Left cardiac atrium (tissue), 4 donors: ENCODE measurements around the gene ZNF667. TPM values are rescaled to one million over a fixed set of nuclear protein-coding genes. Genes with fewer than 3 reads are reported as not detected.
A peak's percentile ranks its signal among the peaks of the same experiment; 100 is the strongest.

Experiments
- ATAC-seq, 2 donors: fragments of 200-7000 bp; cut with Tn5 transposase; one replicate each; pipeline ENCODE4 v1.9.1; 2020; ENCODE audit warnings: mild to moderate bottlenecking in 2 of 2, moderate library complexity in 2 of 2
- DNase-seq: peaks from one replicate; pipeline ENCODE4 v3.0.0-alpha.2; 2020
- intact Hi-C, 2 donors: fragments of 100-400 bp; cut with DNase I; formaldehyde crosslinking; loops; one replicate each; pipeline versions ENCODE4 v1.14.1 to v1.15.1; 2022 to 2023
- long read RNA-seq: library from polyadenylated mRNA; unstranded; transcript quantifications from one replicate; pipeline ENCODE4 v2.0.0, GENCODE V29; 2021
- total RNA-seq, 2 donors: library from RNA; stranded (reverse); fragmentation: NEBNext Ultra II Directional; extraction: Animal tissue kit (Norgen Biotek cat#: 25700); gene quantifications; one replicate each; pipeline ENCODE4 v1.2.1, GENCODE V29; 2021
- donor health status: DM: no; HTN: yes; CAD: no.
- donor health status: DM: no; HTN: yes; CAD: no; lungs with severe emphysema.
- donor health status: DM: yes; HTN: yes; CAD: no.
- donor health status: Dilated cardiomyopathy.

ZNF667 gene
- total RNA-seq, result 1 to 10 TPM; 4.0 to 4.9 TPM
- long read RNA-seq, partial matches to known transcripts, result 0 of 3 reads
- long read RNA-seq, other reads (novel, unspliced or antisense), result 1 of 3 reads

DNA sequence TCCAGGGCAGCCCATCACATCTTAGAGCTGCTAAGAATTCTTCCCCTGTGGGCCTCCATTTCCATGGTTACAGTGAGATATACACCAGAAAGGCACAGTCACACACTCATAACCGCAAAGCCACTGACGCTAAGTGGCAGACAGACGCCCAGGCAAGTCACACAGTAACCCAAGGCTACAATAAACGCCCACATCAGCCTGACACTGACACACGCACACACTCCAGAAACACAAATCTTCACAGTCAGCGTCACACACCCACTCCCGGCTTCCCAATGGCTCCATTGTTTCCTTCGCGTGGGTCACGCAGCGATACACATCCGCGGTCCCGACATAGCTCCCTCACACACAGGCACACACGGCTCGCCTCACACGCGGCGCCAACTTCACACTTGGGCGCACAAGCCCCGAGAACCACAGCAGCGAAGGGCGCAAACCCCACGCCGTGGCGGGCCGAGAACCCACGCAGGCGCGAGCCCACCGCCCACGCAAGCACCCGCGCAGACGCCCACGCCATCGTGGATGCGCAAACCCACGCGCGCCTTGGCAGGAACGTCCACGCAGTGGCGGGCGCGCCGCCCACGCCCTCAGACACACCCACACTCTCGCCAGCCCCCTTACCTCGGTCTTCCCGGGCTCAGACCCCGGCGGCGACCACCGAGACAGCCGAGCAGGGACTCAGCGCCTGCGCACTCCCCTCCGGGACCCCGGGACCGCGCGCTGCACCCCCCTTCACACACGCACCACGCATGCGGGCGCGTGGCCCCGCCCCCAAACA is at the start of gene ZNF667:
TSS of gene ZNF667 (minus strand) at position 695 of the 778 bp plus-strand sequence. CDS start 14,975 bp downstream, outside the sequence.
- ATAC-seq (peak; percentile 1 to 3), DNase-seq (peak; percentile 36)
- intact Hi-C loops, result no loop called here

GRCh38 chr19:56525214-56525860 is 48.2 kb upstream of the ZNF667 start:
- intact Hi-C loops, result no loop called here
- ATAC-seq (no peak), DNase-seq (no peak)

- ATAC-seq, result no peak
- DNase-seq, result no peak
- intact Hi-C loops, result no loop called here
These were observed 31.2 kb upstream of the ZNF667 start for GRCh38 chr19:56508290-56508778.

DNA sequence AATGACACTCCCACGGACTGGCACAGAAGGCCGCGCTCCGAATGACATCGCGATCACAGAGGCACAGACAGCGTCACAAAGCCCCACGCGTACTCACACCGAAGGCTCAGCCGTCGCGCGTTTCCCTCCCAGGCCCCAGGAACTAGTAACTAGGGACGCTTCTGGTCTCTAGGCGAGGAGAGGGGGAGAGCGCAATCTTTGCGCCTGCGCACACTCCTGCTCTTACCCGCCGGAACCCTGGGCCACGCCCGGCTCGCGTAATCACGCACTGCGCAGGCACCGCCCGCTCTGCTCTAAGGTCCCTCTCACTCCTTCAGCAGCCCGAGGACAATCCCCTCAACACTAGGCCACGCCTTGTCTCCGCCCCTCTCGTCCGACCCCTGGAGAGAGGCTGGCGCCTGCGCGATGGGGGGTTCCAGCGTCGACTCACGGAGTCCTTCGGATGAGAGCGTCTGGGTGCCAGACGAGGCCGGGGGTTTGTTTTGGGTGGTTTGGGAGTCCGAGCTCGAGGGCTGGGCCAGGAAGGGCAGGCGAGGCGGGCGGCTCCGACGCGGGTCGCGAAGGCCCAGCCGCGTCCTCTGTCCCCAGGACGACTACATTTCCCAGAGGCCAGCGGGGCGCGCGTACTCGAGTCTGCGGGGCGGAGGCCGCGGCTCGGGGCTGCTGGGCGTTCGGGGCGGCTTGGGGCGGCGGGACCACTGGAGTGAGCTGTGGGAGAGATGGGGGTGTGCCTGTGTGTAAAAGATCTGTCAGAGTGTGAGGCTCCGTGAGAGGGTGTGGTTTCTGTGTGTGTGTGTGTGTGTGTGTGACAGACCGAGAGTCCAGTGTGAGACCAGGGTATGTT is 30.5 kb upstream of the ZNF667 start, which contains the start of gene ZNF471:
TSS of gene ZNF471 (plus strand) at position 410 of the 844 bp plus-strand sequence. CDS start 3,717 bp downstream, outside the sequence.
- ATAC-seq (peak; percentile 100), DNase-seq (peak; percentile 100)
- intact Hi-C loops, result no loop called here

DNA sequence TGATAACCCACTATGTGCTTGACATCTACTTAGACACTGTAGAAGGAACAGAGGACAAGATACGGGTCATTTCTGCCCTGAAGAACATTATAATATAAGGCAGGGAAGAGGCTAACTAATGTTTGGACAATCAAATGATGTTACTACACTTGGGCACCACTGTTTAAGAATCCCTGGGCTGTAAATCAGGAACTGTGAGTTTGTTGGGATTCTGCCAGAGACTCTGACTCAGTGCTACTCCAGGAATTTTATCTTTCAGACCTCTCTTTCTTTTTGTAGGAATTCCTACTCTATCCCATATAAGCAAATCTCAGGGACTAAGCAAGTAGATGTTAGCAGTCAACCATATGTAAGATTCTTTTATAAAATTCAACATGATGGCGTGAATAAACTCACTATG is 27.4 kb upstream of the ZNF667 start:
- intact Hi-C loops, result no loop called here
- DNase-seq (no peak), ATAC-seq (no peak)

DNA sequence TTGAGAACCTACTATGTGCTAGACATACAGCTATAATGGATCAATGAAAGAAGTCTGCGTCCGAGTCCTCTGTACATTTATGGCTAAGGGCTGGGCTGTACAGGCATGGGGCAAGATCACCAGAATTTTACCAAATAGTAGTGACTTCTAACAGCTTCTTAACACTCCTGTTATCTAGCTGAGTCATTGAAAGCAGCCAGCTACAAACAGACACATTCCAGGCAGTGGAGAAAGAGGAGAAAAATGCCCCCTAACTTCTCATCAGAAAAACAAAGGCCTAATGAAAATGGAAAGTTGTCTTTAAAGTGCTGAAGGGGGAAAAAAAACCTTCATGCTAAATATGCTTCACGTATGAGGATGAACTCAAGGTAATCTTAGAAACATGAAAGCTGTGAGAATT is 14.3 kb upstream of the ZNF667 start:
- DNase-seq (no peak), ATAC-seq (peak in 1 of 2 donors; percentile 18)
- intact Hi-C loops, result no loop called here

- ATAC-seq, result peak; percentile 95 to 98
- DNase-seq, result peak; percentile 95
- intact Hi-C loops, result no loop called here
These were observed 539 bp upstream of the ZNF667 start for GRCh38 chr19:56477429-56478338.

DNA sequence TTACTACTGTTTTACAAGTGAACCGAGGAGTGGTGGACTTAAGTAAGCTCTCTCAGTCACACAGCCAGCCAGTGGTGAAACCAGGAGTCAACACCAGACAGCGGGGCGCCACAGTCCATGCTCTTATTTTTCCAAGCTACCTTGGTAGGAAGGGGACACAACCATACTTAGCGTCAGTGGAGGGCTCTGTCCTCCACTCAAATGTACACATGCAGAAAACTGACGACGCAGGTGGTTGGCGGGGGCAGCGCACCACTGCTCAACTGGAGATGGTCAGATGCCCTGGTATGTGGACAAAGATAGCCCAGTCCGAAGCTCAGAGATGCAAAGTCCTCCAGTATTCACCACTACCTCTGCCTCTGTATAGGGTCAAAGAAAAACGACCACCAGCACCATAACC is 1.1 kb downstream of the ZNF667 start:
- intact Hi-C loops, result no loop called here
- no peak for ATAC-seq
- no peak for DNase-seq

- ATAC-seq, result no peak
- no peak for DNase-seq
- intact Hi-C loops, result no loop called here
These were observed 2.8 kb downstream of the ZNF667 start for GRCh38 chr19:56474308-56474707.

DNA sequence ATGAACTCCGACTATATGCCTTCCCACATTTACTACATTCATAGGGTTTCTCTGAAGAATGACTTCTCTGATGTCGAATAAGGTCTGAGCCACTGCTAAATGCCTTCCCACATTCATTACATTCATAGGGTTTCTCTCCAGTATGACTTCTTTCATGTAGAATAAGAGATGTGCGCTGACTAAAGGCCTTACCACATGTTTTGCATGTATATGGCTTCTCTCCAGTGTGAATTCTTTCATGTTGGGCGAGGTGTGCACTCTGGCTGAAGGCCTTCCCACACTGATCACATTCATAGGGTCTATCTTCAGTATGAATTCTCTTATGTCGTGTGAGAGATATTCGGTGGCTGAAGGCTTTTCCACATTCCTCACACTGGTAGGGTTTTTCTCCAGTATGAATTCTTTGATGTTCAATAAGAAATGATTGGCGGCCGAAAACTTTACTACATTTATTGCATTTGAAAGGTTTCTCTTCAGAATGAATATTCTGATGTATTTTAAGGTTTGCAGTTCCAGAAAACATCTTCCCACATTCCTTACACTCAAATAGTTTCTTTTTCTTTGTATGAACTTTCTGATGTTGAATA is 35.8 kb downstream of the ZNF667 start:
- intact Hi-C loops, result no loop called here
- ATAC-seq (no peak), DNase-seq (no peak)

DNA sequence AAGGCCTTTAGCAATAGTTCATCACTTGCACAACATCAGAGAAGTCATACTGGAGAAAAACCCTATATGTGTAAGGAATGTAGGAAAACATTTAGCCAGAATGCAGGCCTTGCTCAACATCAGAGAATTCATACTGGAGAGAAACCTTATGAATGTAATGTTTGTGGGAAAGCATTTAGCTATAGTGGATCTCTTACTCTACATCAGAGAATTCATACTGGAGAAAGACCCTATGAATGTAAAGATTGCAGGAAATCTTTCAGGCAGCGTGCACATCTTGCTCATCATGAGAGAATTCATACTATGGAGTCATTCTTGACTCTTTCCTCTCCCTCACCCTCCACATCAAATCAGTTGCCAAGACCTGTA is 53.2 kb downstream of the ZNF667 start:
- intact Hi-C loops, result no loop called here
- ATAC-seq (no peak), DNase-seq (no peak)

DNA sequence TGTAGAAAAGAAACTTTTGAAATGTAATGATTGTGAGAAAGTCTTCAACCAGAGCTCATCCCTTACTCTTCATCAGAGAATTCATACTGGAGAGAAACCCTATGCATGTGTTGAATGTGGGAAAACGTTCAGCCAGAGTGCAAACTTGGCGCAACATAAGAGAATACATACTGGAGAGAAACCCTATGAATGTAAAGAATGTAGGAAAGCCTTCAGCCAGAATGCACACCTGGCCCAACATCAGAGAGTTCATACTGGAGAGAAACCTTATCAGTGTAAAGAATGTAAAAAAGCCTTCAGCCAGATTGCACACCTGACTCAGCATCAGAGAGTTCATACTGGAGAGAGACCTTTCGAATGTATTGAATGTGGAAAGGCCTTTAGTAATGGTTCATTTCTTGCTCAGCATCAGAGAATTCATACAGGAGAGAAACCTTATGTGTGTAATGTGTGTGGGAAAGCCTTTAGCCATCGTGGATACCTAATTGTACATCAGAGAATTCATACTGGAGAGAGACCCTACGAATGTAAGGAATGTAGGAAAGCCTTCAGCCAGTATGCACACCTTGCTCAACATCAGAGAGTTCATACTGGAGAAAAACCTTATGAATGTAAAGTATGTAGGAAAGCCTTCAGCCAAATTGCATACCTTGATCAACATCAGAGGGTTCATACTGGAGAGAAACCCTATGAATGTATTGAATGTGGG is 53.7 kb downstream of the ZNF667 start:
- DNase-seq (no peak), ATAC-seq (no peak)
- intact Hi-C loops, result no loop called here

GRCh38 chr19:56405062-56405461 is 72.1 kb downstream of the ZNF667 start:
- intact Hi-C loops, result loop anchor here in 1 of 2 donors (10.0 kb wide), 1 partner anchor 130 kb away; the partner anchor contains the start of gene ZFP28
- no peak for DNase-seq
- ATAC-seq, result no peak

DNA sequence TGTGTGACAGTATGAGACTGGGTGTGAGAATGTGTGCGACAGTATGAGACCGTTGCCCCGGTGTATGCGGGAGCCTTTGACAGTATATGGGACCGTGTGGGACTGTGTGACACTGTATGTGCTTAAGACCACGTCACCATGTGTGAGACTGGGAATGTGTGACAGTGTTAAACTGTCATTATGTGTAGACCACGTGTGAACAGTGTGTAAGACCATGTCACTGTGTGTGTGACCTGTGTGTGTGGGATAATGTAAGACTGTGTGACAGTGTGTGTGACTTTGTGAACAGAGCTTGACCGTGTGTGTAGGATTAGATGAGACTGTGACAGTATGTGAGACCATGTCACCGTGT is 72.5 kb downstream of the ZNF667 start:
- DNase-seq, result no peak
- intact Hi-C loops, result loop anchor here in 1 of 2 donors (10.0 kb wide), 1 partner anchor 130 kb away; the partner anchor contains the start of gene ZFP28
- ATAC-seq, result no peak

DNA sequence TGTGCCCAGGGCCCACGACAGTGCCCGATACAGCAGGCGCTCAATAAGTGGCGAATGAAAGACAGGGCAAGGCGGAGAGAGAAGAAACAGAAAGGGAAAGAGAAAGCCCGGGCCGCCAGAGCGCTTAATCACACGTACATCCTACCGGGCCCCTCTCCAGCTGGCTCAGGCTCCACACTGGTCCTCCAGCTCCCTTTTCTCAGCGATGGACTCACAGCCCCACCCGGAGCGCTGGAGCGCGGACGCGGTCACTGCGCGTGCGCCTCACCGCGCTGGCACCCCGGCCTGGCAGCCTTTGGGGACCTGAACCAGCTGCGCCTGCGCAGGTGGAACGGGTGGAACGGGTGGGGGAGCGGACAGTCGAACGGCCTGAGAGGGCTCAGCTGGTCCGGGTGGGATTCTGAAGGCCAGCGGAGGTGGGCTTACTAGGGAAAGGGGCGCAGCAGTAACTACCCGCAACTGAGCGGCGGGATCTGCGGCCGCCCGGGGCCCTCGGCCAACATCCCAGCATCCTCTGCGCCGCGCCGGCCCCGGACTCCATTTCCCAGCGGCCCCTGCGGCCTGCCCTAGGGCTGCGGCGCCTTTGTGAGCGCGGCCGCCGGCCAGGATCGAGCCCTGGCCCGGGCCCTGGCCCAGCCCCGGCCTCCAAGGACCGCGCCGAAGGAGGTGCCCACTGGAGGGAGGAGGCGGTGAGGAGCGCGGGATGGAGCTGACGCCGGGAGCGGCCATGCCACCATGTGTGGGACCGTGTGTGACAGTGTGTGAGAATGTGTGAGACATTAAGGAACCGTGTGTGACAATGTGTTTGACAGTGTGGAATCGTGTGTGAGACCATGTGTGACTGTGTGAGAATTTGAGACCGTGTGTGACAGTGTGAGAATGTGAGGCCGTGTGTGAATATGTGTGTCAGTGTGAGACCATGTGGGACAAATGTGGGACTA is 73.1 kb downstream of the ZNF667 start, which contains the start of gene ZNF583:
TSS of gene ZNF583 (plus strand) at position 569 of the 941 bp plus-strand sequence. CDS start 2,783 bp downstream, outside the sequence.
- ATAC-seq (peak; percentile 99), DNase-seq (peak; percentile 97)
- intact Hi-C loops, result loop anchor here in 1 of 2 donors (10.0 kb wide), 1 partner anchor 131 kb away; the partner anchor contains the start of gene ZFP28

DNA sequence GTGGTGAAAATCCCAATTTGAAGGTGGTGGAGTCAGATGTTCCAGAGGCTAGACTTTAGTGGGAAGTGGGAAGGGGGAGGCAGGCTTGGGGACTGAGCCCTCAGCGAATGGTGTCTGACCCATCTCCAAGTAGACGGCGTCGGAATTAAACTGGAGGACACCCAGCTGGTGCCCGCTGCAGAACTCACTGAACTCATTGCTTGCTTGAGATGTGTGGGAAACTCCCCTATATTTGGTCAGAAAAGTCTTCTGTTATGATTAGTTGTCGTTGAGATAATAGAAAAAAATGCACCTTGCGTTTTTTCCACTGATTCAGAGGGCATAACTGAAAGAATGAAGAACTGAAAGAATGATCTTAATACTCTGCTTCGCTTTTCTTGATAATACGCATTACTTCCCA is 73.9 kb downstream of the ZNF667 start:
- intact Hi-C loops, result loop anchor here in 1 of 2 donors (10.0 kb wide), 1 partner anchor 132 kb away; the partner anchor contains the start of gene ZFP28
- DNase-seq (no peak), ATAC-seq (no peak)
